Posterior vena cava (tissue), 2 donors: ENCODE measurements around the gene EDN3. TPM values are rescaled to one million over a fixed set of nuclear protein-coding genes. Genes with fewer than 3 reads are reported as not detected.
"Not testable (repeated sequence)": the region's sequence is repeated elsewhere in the genome, so short reads cannot be mapped to it uniquely, and the experiment has no call there.

Source experiments
- DNase-seq: peaks from one replicate; pipeline ENCODE4 v3.0.0-alpha.2; 2020; ENCODE audit warnings: low spot score
- intact Hi-C, 2 donors: fragments of 100-400 bp; cut with DNase I; formaldehyde crosslinking; loops; one replicate each; pipeline versions ENCODE4 v1.14.1 to v1.14.2; 2022 to 2023
- total RNA-seq, 2 donors: library from RNA; stranded (reverse); fragmentation: NEBNext Ultra II Directional; extraction: Animal tissue kit (Norgen Biotek cat#: 25700); gene quantifications; one replicate each; pipeline ENCODE4 v1.2.1, GENCODE V29; 2021
- donor health status: DM: yes; HTN: yes; CAD: no.
- donor health status: DM: yes; HTN: yes; CAD: no.

The EDN3 gene
- total RNA-seq, 2 donors from 2014 or later, result not detected

DNA sequence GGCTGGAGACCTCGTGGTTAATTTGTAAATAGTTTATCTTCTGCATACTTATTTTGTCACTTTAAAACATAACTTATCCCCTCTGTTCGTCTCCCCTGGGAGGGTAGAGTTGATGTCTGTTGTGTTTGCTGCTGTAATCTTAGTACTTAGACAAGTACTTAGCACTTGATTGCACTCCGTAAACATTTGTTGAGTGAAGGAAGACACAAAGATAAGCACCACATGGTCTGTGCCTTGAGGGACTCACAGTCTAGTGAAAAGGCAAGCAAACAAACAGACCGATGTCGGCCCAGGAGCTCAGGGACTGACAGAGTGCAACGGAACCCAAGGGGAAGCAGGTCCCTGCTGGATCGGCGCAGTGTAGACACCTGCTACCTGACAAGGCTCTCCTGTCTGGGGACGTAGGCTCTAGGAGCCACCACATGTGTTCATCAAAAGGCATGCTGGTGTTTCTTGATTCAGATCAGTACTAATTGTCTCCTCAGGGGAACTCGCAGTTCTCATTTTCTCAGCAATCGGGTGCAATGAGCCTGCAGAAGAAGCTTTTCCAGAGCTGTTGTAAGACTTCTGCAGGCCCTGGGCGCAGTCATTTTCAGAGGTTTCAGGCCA, 31.4 kb downstream of the EDN3 start:
- intact Hi-C loops, result no loop called here
- DNase-seq, result no peak

DNA sequence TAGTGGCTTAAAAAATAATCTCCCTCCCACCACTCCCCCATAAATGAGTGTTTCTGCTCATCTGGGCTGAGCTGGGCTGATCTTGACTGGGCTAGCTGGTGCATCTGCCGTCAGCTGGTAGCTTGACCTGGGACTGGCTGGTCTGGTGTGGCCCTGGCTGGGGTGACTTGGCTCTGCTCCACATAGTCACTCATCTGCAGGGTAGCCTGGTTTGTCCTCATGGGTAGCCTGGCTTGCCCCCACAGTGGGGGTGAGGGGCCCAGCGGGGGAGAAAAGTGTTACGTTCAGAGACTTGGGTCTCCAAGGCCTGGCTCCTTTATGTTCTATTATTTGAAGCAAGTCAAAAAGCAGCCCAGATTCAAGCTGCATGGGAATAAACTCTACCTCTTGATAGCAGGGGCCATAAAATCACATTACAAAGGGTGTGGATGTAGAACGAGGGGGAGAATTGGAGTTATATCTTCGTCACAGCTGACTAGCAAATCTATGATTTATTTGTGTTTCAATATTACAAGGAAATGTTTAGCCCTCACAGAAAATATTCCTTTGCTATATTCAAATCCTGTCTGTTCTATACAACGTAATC, 32.9 kb downstream of the EDN3 start:
- no peak for DNase-seq
- intact Hi-C loops, result no loop called here

DNA sequence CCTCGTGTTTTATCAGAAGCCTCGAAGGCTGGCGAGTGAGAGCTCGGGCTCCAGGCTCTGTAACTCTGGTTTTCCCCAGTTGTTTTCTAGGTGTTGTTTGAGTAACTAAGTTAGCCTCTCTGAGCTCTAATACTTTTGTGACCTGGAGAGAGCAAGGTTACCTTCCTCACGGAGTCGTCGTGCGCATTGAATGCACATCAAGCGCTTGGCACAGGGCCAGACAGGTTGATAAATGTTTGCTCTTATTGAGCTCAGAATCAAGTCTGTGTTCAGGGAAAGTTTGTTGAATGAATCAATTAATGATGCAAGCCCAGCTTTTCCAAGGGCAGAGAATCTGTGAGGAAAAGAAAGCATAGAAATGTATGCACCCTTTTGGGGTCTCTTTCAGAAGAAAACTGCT, 33.5 kb downstream of the EDN3 start:
- intact Hi-C loops, result no loop called here
- no peak for DNase-seq

DNA sequence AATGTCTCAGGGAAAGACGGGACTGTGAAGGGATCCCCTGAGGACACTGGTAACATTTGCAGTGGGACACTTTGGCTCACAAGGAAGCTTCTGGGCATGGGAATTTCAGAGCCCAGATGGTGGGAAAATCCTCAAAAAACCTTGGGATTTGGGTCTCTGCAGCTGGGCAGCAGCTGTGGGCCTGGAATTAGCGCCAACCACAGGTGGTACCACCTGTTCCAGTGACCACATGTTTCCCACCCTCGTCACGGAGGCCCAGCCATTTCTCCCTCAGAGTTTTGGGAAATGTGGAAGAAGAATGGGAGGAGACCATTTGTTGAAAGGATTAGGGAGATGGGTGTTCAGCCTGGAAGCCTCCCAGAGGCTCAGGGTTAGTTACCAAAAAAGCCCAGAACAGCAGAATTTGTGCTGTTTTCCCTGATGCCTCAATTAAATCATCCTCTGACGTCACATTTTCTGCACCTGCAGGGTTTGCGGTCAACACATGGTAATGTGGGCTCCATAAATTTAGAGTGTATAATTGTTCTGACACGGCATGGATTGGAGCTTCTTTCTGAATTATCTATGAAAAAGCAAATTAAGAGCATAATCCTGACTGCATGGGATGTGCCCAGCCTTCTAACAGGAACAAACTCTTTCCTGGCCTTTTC, 34.4 kb downstream of the EDN3 start:
- intact Hi-C loops, result no loop called here
- DNase-seq, result no peak

DNA sequence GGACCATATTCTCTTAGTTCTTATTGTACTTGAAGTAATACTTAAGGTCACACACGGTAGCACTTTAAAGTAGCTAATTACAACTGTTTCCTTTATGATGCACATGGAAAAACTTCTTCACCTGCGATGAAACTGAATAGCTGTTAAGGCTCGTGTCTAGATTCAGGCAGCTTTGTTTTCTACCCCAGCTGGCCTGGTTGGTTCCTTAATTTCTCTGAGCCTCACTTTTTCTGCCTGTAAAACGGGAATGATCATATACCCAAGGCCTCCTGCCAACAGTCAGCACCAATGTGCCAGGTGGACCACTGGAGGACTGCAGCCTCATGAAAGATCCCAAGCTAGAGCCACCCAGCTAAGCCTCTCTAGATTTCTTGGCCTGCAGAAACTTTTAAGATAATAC, 35.0 kb downstream of the EDN3 start:
- no peak for DNase-seq
- intact Hi-C loops, result no loop called here

DNA sequence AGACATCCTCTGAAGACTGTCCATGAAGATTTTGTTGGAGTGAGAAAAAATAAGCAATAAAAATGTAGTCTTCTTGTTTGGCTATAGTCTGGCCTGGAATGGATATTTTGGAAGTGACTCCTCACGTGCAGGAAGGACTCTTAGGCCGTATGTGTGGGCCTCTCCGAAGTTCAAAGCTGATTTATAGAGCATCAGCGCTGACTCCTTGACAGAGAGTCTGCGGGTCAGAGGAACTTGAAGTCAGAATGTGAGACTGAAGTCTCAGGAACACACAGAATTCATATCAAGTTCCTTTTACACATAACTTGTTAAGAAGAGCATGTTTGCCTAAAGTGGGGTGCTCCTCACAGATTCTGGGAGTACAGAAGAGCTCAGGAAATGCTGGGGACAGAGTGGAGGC, 36.1 kb downstream of the EDN3 start:
- intact Hi-C loops, result no loop called here
- no peak for DNase-seq

DNA sequence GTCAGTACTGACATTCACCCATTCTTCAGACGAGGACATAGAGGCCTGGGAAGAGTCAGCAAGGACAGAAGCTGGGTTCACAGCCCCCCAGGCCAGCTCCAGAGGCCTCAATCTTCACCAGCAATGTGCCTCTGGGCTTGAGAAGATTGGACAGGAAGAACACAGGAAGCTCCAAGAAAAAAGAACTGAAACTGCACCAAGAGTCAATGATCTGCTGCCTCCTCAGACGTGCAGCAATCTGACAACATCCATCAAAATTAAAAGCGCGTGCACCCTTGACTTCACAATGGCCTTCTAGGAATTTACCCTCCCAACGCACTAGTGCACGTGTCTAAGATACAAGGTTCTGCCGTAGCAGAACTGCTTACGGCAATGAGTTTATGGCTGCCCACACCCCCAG, 38.0 kb downstream of the EDN3 start:
- DNase-seq, intact Hi-C loops: not testable (repeated sequence)

DNA sequence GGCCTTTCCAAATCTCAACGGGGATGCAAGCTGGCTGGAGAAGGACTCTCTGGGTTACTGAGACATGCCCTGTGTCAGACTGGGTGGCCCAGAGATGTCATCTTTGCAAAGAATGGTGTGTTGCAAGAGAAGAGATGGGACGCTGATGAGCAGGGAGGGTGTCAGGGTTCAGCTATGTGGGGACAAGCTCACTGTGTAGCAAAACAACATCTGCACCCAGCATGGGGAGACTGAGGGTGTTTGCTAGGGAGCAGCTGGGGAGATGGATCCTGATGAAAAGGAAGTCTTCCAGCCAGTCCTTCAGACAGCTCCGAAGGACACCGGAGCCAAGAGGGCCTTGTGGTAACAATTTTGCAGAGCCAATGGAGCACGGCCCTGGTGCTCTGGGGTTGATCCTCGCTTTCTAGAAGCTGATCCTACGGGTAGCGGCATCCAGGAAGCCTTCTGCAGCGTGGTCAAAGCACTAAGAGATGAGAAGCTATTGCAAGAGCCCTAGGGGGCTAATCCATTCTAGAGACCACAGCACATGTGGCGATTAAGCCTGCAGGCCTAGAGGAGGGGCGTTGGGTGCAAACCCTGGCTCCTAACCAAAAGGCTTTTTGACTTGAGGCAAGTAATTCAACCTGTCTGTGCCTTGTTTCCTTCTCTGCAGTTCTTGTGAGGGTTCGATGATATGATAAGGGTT, 39.9 kb downstream of the EDN3 start:
- intact Hi-C loops, result no loop called here

DNA sequence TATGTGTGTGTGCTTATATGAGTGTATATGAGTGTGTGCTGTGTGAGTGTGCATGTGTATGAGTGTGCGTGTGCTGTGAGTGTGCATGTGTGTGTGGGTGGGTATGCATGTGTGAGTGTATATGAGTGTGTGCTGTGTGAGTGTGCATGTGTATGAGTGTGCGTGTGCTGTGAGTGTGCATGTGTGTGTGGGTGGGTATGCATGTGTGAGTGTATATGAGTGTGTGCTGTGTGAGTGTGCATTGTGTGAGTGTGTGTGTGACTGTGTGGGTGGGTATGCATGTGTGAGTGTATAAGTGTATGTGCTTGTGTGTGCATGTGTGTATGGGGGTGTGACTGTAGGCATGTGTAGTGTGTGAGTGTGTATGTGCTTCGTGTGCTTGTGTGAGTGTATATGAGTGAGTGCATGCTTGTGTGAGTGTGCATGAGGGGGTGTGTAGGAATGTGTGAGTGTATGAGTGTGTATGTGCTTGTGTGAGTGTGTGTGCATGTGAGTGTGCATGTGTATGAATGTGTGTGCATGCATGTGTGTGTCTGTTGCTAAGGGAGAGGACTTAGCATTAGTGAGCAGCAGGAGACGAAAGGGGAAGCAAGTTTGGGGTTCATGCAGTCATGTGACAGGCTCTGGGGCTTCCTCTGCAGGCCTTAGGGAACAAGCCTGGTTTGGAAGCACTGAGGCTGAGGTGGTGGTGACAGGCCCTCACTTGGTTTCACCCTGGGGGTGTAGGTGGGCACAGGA, 41.0 kb downstream of the EDN3 start:
- intact Hi-C loops, DNase-seq: not testable (repeated sequence)

More for the DNA sequence above, 39.9 kb downstream of the EDN3 start:
- DNase-seq, result no peak

DNA sequence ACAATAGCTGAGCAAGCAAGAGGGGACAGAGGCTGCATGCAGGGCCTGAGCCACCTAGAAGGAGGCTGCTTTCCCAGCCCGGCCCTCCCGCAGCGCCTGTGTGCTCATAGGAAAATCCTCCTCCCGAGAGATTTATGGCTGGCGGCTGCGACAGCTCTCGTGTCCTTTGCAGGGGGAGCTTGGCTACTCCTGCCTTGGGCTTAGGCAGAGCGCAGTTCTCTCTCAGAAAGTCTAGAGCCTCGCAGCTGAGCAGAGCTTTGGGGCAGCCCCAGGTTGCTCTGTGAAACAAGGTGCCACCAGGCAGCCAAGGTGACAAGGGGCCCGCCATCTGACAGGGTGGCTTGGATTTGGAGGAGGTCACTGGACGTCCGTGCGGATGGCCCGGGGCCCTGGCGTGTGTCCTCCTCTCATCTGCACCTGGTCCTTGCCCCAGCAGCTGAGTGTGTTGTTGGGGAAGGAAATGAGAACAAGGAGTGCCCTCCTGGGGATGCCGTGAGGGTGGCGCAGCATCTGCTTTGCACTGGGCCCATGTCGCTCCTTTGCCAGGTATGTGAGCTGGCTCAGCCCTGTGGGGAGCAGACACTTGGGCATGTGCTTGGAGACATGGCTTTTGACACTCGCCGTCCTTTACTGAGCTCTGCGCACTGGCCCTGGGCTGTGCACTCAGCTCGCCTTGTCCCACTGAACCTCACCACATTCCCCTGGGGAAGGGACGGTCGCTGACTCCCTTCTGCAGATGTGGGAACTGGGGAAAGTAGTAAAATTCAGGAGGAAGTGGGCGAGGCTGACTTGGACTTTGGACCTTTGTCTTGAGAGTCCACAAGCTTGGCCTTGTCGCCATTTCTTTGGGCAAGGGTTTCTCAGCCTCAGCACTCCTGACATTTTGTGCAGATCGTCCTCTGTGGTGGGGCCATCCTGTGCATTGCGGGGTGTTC, 41.9 kb downstream of the EDN3 start:
- intact Hi-C loops, result no loop called here
- no peak for DNase-seq

DNA sequence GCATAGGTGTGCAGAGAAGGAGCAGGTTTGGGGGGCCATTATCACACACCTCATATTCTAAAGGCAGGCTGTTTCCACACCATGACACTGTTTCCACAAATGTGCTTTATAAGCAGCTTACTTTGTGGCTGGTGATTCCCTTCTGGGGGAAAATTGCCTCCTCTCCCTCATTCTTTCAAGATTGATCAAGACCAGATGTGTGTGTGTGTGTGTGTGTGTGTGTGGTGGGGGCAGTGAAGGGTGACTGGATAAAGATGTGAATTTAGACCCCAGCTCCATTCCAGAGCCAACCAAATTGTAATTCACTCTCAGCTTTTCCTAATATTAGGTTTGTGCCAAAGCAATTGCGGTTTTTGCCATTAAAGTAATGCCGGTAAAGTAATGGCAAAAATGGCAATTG, 45.6 kb downstream of the EDN3 start:
- intact Hi-C loops, result no loop called here
- DNase-seq, result no peak

DNA sequence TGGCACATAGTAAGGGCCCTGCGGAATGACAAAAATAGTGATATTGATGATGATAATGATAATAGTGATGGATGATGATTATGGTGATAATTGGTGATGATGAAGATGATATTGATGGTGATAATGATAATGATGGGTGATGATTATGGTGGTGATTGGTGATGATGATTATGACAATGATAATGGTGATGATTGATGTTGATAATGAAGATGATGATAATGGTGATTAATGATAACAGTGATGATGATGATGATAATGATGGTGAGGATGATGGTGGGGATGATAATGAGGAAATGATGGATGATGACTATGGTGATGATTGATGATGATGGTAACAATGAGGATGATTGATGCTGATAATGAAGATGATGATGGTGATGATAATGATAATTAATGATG, 48.9 kb downstream of the EDN3 start:
- intact Hi-C loops, result no loop called here
- DNase-seq, result no peak

DNA sequence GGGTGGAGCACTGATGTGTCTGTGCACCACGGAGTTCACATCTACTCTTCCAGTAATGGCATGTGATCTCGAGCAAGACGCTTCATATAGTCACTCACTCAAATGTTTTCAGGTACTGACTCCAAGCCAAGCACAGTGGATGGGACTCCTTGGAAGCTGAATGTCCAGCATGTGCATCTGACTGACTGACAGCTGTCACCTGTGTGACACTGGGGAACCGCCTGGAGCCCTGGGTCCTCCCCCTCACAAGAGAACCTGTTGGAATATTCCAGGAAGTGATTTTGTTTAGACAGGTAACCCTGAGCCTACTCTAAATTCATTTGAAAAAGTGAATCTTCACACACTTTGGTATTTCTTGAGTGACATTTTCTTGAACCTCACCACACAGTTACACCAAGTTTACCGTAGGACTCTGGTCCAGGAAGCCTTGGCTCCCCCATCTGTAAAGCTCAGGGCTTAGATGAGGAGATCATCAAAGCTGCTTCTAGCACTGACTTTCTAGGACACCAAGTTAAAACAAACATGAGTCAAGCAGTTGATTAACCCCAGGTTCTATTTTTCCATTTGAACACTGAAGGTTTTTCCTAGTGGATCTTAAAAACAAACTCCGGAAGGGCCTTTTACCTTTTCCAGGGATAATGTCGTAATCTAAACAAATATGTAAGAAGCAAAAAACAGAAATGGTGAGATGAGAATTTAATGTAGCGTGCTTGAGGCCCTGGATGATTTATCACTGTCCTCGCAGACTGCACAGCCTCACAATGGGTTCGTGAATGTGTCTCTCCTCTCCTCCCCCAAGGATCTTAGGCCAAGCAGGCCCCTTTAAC, 50.1 kb downstream of the EDN3 start:
- intact Hi-C loops, result no loop called here
- DNase-seq, result no peak

DNA sequence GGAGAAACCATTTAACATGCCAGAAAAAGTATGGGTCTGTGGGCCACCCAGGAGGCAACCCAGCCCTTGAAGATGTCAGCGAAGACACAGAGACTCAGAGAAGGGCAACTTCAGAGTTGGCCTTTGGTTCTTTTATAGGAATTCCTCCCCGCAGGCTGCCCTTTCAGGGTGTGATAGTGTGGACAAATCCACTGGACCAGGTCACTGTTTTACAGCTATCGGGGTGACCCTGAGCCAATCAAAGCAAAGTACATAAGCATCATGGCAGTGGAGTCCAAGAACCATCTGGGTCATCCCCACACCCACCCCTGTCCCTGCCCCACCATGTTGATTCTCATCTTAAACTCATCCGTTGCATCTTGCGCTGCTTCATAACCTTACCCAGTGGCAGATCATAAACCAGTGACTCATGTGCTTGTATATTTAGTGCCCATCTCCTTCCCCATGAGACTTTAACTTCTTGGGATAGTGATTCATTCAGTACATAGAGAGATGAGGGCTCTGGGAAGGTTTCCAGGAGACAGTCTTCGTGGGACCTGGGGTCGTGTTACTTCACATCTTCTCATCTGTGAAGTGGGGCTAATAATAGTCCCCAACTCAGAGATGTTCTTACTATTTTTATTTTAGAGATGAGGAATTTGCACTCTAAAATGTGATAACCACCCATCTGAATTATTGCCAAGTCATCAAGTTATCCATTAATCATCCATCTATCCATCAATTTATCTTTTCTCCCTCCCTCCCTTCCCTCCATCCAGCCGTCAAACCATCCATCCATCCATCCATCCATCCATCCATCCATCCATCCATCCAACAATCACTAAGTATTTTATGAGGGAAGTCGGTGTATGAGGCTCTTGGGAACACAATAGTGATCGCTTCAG, 51.0 kb downstream of the EDN3 start:
- no peak for DNase-seq
- intact Hi-C loops, result no loop called here

DNA sequence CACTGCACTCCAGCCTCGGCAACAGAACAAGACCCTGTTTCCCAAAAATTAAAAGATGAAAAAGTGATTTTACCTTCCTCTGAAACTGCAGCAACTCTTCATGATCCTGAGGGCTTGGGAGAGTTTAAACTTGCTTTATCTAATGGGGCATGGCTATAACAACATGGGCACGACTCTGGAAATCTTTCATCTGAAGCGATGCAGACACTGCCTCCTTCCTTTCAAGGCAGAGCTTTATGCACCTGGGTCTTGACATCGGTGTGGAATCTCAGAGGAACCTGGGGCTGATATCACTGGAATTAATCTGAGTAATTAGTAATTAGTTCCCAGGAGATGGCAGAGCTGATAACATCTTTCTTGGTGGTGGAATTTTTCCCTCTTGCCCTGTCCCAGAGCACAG, 52.1 kb downstream of the EDN3 start:
- DNase-seq, result no peak
- intact Hi-C loops, result no loop called here

DNA sequence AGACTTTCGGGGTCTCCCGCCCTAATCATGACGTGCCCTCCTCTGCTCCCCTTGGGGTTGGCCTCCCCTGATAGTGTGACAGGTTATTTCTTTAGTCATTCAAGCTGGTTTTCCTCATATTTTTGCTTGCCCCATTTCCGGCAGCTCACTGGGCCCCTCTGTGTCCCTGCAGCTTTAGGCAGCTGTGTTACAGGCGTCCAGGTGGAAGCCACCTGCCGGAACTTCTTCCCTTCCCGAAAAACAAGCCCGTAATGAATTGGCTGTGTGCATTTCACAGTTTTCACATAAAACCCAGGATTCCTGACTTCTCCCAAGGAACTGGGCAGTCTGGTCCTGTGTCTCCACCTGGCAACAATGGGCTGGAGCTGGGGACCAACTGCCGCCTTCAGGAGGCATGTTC, 52.6 kb downstream of the EDN3 start:
- intact Hi-C loops, result no loop called here
- DNase-seq, result no peak

DNA sequence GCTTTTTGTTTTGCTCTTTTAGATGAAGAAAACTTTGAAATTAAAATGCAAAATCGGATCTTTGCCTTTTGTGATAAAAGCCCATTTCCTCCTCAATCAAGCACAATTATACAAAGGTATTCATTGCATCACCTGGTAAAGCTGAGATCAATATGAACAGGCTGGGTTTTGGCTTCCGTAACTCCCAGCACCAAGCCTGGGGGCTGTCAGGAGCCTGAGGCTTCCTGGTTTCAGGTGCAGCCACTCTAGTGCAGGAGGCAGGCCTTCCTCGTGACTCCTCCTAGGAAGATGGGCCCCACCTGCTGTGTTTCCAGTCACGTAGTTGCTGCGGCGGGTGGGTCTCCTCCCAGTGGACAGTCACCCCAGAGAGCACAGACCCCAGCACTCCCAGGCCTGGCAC, 54.0 kb downstream of the EDN3 start:
- intact Hi-C loops, result no loop called here
- no peak for DNase-seq
